ENCODE results near the gene PBRM1.

The PBRM1 gene

GRCh38 chr3:52570076-52570475 is 115.6 kb downstream of the PBRM1 start:
- no peak for FAIRE-seq

GRCh38 chr3:52568069-52568468 is 117.6 kb downstream of the PBRM1 start:
- FAIRE-seq, result no peak

GRCh38 chr3:52563984-52564383 is 121.7 kb downstream of the PBRM1 start:
- FAIRE-seq, result no peak

GRCh38 chr3:52561028-52561747 is 124.5 kb downstream of the PBRM1 start:
- no peak for FAIRE-seq

- FAIRE-seq, result no peak
These were observed 127.3 kb downstream of the PBRM1 start for GRCh38 chr3:52558436-52558835.

GRCh38 chr3:52557011-52557960 is 128.4 kb downstream of the PBRM1 start:
- FAIRE-seq, result no peak

GRCh38 chr3:52555056-52555455 is 130.7 kb downstream of the PBRM1 start:
- no peak for FAIRE-seq

GRCh38 chr3:52554026-52554755 is 131.5 kb downstream of the PBRM1 start:
- no peak for FAIRE-seq

- FAIRE-seq, result no peak
These were observed 133.6 kb downstream of the PBRM1 start for GRCh38 chr3:52552089-52552488.

- FAIRE-seq, result no peak
These were observed 134.6 kb downstream of the PBRM1 start for GRCh38 chr3:52551118-52551517.

GRCh38 chr3:52547143-52547542 is 138.6 kb downstream of the PBRM1 start:
- no peak for FAIRE-seq

GRCh38 chr3:52546111-52546901 is 139.4 kb downstream of the PBRM1 start:
- no peak for FAIRE-seq

GRCh38 chr3:52544937-52545336 is 140.8 kb downstream of the PBRM1 start:
- FAIRE-seq, result no peak

- FAIRE-seq, result no peak
These were observed 144.7 kb downstream of the PBRM1 start for GRCh38 chr3:52541050-52541449.

- FAIRE-seq, result no peak
These were observed 146.6 kb downstream of the PBRM1 start for GRCh38 chr3:52539010-52539653.

- no peak for FAIRE-seq
These were observed 147.8 kb downstream of the PBRM1 start for GRCh38 chr3:52537726-52538421.

GRCh38 chr3:52537165-52537620 is 148.5 kb downstream of the PBRM1 start:
- FAIRE-seq, result no peak

- peak; percentile 95 for FAIRE-seq
These were observed 149.1 kb downstream of the PBRM1 start, which contains the start of gene UQCC5 for GRCh38 chr3:52536369-52537164. Gene UQCC5 (plus strand): TSS chr3:52536605. CDS start chr3:52536756, 151 bp downstream.

GRCh38 chr3:52536112-52536368 is 149.7 kb downstream of the PBRM1 start:
- FAIRE-seq, result no peak

GRCh38 chr3:52535411-52536111 is 150.2 kb downstream of the PBRM1 start:
- no peak for FAIRE-seq
